Stromal cell of bone marrow (primary cell): ENCODE results near the gene RGS8.

ENCODE experiments used
- DNase-seq: peaks from one replicate; pipeline ENCODE4 v3.0.0-alpha.2; 2012; ENCODE audit warnings: low read depth

Gene RGS8, protein sequence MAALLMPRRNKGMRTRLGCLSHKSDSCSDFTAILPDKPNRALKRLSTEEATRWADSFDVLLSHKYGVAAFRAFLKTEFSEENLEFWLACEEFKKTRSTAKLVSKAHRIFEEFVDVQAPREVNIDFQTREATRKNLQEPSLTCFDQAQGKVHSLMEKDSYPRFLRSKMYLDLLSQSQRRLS

GRCh38 chr1:182684116-182684828, at the start of gene RGS8:
RGS8 (minus strand) TSS chr1:182684587; CDS start chr1:182669649, 14,938 bp downstream.
- no peak for DNase-seq

DNA sequence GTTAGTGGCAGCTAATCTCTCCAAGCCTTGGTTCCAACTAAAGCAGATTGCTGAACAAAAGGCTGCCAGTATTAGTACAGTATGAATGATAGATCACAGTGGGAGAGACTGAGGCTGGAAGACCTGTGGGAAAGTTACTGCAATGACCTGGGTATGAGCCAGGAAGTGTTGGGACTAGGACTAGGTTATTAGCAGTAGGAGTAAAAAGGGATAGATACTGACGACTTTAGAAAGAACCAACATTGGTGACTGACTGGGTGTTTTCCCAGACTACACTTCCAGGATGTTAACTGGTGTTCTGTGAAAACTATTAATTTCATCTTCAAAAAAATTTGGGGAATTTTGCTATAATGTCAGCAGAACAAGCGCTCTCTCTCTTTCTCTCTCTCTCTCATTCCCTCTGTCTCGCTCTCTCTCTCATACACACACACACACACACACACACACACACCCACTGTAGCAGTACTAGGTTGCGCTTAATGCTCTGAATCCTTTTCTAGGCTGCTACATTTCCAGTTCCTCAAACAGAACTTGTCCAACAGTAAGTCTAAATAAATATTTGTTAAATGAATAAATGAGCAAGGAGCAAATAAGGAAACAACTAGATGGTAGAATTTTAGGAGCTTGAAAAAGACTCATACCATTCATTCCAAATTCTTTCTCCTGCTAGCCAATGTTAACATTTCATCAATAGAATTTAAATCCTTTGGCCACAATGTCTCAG, 47.6 kb upstream of the RGS8 start:
- DNase-seq = no peak

GRCh38 chr1:182726912-182727311, 42.5 kb upstream of the RGS8 start:
- no peak for DNase-seq

DNA sequence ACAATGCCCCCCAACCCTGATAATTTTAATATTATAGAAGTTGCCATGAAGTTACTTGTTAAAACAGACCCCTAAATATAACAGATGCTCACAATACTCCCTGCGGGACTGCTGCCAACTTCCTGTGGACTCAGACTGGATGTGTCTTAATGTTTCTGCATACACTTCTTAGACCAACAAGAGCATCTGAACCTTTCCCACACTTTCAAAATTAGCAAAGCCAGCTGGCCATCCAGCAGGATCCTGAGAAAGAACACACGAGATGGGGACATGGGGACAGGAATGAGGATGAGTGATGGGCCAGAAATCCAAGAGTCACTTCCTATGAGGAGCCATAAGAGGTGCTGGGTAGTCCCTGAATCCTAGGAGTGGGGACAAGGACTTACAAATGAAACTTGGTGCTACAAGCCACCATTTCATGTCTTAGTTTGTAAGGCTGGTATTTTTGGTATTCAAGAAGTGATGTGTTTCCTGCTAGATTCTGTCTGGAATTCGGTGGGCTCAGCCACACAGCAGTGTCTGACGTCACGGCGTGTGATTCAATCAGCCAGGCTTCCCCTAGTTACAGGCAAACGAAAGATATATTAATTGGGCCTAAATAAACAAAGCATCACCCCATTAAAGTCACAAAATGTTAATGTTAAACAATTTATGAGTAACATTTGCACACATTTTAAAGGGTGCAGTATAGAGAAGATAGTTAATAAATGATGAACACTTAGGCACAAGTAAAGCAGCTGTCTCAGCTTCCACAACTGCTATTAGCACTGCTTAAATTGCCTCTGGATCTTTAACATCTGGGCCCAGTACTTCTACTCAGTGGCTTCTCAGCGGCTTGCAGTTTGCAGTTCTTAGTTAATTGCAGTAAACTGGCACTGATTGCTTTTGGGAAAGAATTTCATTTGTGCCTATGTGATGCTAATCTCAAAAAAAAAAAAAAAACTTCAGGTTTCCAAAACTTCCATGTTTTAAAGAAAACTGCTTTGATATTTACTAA, 41.2 kb upstream of the RGS8 start:
- no peak for DNase-seq

DNA sequence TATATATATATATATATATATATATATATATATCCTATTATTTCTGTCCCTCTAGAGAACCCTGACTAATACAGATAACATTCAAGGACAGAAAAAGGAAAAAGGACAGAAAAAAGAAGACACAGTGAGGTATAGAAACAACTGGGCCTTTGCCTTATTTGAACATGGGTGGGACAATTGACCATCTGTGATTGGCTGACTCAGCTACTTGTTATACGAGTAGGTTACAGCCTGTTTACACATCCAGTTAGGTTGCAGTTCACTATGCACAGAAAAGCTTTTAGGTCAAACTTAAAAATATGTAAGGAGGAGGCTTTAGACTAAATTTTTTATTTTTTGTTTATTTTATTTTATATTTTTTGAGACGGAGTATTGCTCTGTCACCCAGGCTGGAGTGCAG, 39.8 kb upstream of the RGS8 start:
- no peak for DNase-seq

- no peak for DNase-seq
These were observed 38.8 kb upstream of the RGS8 start for GRCh38 chr1:182723200-182723599.

- DNase-seq = no peak
These were observed 37.1 kb upstream of the RGS8 start for GRCh38 chr1:182721525-182721924.

DNA sequence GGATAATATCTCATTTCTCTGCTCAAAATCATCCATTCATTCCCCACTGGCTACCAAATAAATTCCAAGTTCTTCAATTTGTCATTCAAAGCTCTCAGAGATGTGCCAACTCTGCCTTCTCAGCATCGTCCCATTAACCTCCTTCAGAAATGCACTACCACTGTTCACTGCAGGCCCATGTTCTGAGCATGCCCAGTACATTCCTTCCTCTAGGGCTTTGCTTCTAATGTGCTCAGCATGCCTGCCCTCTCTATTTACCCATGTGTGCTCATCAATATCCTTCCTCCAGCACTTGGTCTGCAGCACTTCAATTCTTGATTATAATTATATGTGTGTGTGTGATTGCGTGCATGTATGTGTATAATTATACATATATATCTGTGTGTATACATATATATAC, 36.1 kb upstream of the RGS8 start:
- no peak for DNase-seq

DNA sequence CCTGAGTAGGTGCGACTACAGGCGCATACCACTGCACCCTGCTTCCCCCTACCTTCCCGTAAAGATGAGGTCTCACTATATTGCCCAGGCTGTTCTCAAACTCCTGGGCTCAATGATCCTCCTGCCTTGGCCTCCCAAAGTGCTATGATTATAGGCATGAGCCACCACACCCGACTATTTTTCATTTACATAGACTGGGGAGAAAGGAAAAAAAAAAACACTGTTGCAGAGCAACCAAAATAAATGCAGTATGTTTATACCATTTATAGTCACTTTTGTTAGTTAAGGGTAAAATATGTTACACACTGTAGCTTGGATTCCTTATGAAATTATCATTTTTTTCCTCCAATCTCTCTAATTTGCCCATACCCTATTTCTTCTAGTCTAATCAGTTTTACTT, 35.2 kb upstream of the RGS8 start:
- no peak for DNase-seq

- DNase-seq = no peak
These were observed 33.9 kb upstream of the RGS8 start for GRCh38 chr1:182718311-182718710.

- no peak for DNase-seq
These were observed 32.6 kb upstream of the RGS8 start for GRCh38 chr1:182716740-182717720.

DNA sequence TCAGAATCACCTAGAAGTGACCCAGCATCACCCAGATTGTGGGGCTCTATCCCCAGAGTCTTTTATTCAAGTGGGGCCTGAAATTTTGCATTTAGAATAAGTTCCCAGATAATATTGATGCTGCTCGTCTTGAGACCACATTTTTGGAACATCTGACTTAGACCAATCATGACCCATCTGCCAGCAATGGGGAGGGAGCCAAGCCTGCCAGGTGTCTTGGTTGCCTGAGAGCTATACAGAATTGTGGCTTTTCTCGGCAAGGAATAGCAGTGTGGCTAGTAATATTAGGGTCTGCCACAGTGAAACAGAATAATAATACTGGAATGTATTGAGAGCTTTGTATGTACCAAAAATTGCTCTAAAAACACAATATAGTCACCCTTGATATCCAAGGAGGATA, 31.1 kb upstream of the RGS8 start:
- DNase-seq = no peak

- DNase-seq = no peak
These were observed 30.2 kb upstream of the RGS8 start for GRCh38 chr1:182714546-182714945.

- no peak for DNase-seq
These were observed 29.6 kb upstream of the RGS8 start for GRCh38 chr1:182713939-182714338.

- DNase-seq = no peak
These were observed 29.1 kb upstream of the RGS8 start for GRCh38 chr1:182713492-182713891.

DNA sequence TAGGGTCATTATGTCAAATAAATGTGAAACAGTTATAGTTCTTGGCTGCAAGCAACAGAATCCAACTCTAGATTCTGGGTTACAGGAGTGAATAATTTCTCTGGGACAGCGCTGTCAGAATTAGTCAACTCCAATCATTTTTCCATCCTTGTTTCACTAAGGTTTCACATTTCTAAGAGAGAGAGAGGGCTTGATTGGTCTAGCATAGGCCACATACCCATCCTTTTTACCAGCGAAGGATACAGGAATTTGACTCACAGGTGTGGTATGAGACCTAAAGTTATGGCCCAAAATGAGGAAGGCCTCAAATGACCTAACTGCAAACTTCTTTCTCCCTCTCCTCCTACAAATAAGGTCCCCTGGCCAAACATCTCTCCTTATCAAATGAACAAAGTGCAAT, 25.5 kb upstream of the RGS8 start:
- DNase-seq = no peak

- no peak for DNase-seq
These were observed 24.9 kb upstream of the RGS8 start for GRCh38 chr1:182709225-182709764.

DNA sequence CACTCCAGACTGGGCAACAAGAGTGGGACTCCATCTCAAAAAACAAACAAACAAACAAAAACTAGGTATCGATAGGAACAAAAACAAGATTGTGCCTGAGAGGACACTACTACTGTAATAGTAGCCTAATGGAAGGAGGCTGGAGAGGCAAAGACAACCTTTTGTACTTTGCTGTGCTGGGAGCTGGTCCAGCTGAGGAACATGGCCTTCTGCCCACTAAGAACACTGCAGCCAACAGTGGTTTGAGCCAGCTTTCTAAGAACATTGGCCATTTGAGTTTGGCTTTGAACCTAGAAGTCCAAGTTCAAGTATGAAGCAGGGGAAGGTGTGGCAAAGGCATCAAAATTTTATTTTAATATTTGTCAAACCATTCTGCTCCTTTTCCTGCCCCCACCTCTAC, 22.7 kb upstream of the RGS8 start:
- no peak for DNase-seq

DNA sequence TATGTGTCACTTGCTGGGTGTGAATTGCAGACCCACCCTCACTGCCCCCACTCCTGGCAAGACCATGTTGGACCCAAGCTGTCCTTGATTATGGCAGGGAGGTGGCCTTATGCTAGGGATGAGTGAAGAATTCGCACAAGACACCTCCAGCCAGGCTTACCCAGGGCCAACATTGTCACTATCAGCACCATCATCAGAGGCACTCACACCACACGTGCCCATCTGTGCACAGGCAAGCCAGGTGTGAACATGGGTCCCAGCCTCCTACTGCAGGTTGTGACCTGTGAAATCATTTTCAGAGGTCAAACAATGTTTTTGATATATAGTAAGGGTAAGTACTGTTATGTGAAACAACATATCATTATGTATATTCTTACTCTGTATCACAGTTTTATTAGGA, 20.3 kb upstream of the RGS8 start:
- DNase-seq = no peak

DNA sequence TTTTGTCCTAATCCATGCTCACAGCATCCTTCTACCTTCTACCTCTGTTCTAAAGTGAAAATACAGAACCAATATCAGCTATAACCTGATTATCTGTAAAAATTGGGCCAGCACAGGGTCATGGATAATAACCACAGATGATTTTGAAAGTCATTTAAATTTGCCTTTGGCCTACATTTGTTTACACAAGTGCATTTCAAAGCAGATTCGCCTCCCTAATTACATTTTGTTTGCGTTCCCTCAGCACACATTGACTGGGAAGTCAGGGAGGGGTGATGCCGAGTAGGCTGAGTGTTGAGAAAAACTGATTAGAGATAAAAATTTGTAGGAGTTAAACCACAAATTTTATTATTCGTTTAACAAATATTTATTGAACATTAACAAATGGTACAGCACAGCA, 19.2 kb upstream of the RGS8 start:
- DNase-seq = no peak
